KBM-7 (cell line): ENCODE data around the gene C3orf20.

Experiments used
- DNase-seq: peaks from one replicate; pipeline ENCODE4 v3.0.0-alpha.2; 2015
- in situ Hi-C: fragments of 300-500 bp; cut with MboI; formaldehyde crosslinking; loops from 2 replicates; pipeline ENCODE4 v1.14.3; 2020; ENCODE audit warnings: low sequenced_read_pairs, low pct_unique_long_range_greater_than_20kb, mixed read lengths

Gene C3orf20

GRCh38 chr3:14674841-14675240 lies at the start of gene C3orf20:
Gene C3orf20, plus strand, starts transcription at chr3:14675141. Its CDS starts 7,573 bp downstream, at chr3:14682714.
- no peak for DNase-seq
- in situ Hi-C loops: no loop called here

GRCh38 chr3:14625443-14625842 lies 49.5 kb upstream of the C3orf20 start:
- in situ Hi-C loops: no loop called here
- DNase-seq: no peak

GRCh38 chr3:14627815-14628214 lies 47.1 kb upstream of the C3orf20 start:
- DNase-seq: no peak
- in situ Hi-C loops: no loop called here

GRCh38 chr3:14628406-14628805 lies 46.5 kb upstream of the C3orf20 start:
- no peak for DNase-seq
- in situ Hi-C loops: no loop called here

- in situ Hi-C loops: no loop called here
- DNase-seq: no peak
Observed at GRCh38 chr3:14630404-14631100, 44.4 kb upstream of the C3orf20 start.

GRCh38 chr3:14631101-14631497 lies 43.8 kb upstream of the C3orf20 start:
- no peak for DNase-seq
- in situ Hi-C loops: no loop called here

GRCh38 chr3:14631687-14632441 lies 43.1 kb upstream of the C3orf20 start:
- DNase-seq: no peak
- in situ Hi-C loops: no loop called here

- DNase-seq: no peak
- in situ Hi-C loops: no loop called here
Observed at GRCh38 chr3:14632442-14632930, 42.5 kb upstream of the C3orf20 start.

GRCh38 chr3:14633417-14633816 lies 41.5 kb upstream of the C3orf20 start:
- in situ Hi-C loops: no loop called here
- DNase-seq: no peak

- peak; percentile 68 for DNase-seq
- in situ Hi-C loops: no loop called here
Observed at GRCh38 chr3:14633819-14634424, 41.0 kb upstream of the C3orf20 start.

- no peak for DNase-seq
- in situ Hi-C loops: no loop called here
Observed at GRCh38 chr3:14634763-14635400, 40.1 kb upstream of the C3orf20 start.

- in situ Hi-C loops: no loop called here
- no peak for DNase-seq
Observed at GRCh38 chr3:14636496-14637087, 38.3 kb upstream of the C3orf20 start.

GRCh38 chr3:14640157-14640562 lies 34.8 kb upstream of the C3orf20 start:
- DNase-seq: no peak
- in situ Hi-C loops: no loop called here

GRCh38 chr3:14640734-14641133 lies 34.2 kb upstream of the C3orf20 start:
- in situ Hi-C loops: no loop called here
- no peak for DNase-seq

- DNase-seq: no peak
- in situ Hi-C loops: no loop called here
Observed at GRCh38 chr3:14641346-14641745, 33.6 kb upstream of the C3orf20 start.

- in situ Hi-C loops: no loop called here
- no peak for DNase-seq
Observed at GRCh38 chr3:14645453-14645852, 29.5 kb upstream of the C3orf20 start.

- in situ Hi-C loops: no loop called here
Observed at GRCh38 chr3:14646131-14646573, 28.8 kb upstream of the C3orf20 start.

GRCh38 chr3:14646589-14647413 lies 28.1 kb upstream of the C3orf20 start:
- in situ Hi-C loops: no loop called here
- no peak for DNase-seq

More at GRCh38 chr3:14646131-14646573, 28.8 kb upstream of the C3orf20 start:
- DNase-seq: no peak
